Ascending aorta (tissue), 2 donors: ENCODE results near the gene TSPEAR. TPM values are rescaled to one million over a fixed set of nuclear protein-coding genes. Genes with fewer than 3 reads are reported as not detected.

Experiments
- DNase-seq, 2 donors: peaks; one replicate each; pipeline ENCODE4 v3.0.0-alpha.2; 2019; ENCODE audit warnings: low spot score in 2 of 2
- H3K27ac ChIP-seq, 2 donors: fragments of 200-600 bp; sonication (generic); one replicate each; pipeline ENCODE4 v1.5.1; 2016 to 2017; ENCODE audit warnings: mild to moderate bottlenecking in 1 of 2
- H3K27me3 ChIP-seq: fragments of 200-600 bp; sonication (generic); one replicate; pipeline ENCODE4 v1.5.1; 2017
- H3K36me3 ChIP-seq, 2 donors: fragments of 200-600 bp; sonication (generic); one replicate each; pipeline ENCODE4 v1.5.1; 2016
- H3K4me1 ChIP-seq, 2 donors: fragments of 200-600 bp; sonication (generic); one replicate each; pipeline ENCODE4 v1.5.1; 2016 to 2017; ENCODE audit warnings: mild to moderate bottlenecking in 1 of 2
- H3K4me3 ChIP-seq, 2 donors: fragments of 200-600 bp; sonication (generic); one replicate each; pipeline ENCODE4 v1.5.1; 2016 to 2017; ENCODE audit warnings: mild to moderate bottlenecking in 1 of 2
- H3K9me3 ChIP-seq, 2 donors: fragments of 200-600 bp; sonication (generic); one replicate each; pipeline ENCODE4 v1.5.1; 2016
- intact Hi-C: fragments of 100-400 bp; cut with DNase I; formaldehyde crosslinking; loops from one replicate; pipeline ENCODE4 v1.15.1; 2023
- total RNA-seq: library from RNA; depleted of rRNA; stranded (reverse); fragments of >200 nt; gene quantifications from one replicate; pipeline ENCODE4 v1.1.0, GENCODE V29; 2016
- TF ChIP-seq, protein P1 (sequence below), 3 experiments: fragments of 200-600 bp in 2 of 3; fragments of 450-650 bp in 1 of 3; sonication (generic) in 2 of 3; IDR thresholded peaks; one replicate each; pipeline ENCODE4 v1.5.1; 2016 to 2019; ENCODE audit warnings: antibody characterized with exemption in 3 of 3, mild to moderate bottlenecking in 1 of 3, moderate library complexity in 1 of 3

The TSPEAR gene
- total RNA-seq, 1 donor from 2014 or later: not detected

DNA sequence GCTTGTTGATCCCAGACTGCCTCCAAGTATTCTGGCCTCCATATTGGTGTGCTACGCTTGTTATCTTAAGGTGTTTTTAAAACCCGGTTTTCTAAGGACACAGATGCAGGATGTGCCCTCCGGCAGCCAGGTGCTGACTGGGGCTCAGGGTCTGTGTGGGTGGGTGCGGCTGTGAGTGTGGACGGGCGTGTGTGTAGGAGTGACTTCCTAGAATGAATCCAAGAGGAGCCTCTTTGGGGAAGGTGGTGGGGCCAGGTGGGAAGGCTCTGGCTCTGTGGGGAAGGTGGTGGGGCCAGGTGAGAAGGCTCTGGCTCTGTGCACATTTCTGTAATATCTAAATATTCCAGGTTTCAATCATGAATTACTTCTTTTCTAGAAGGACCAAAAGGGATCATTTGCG is 12.8 kb upstream of the TSPEAR start:
- Histone ChIP-seq H3K27me3 (no peaks in the 10 kb centered on the region), H3K27ac (no peak overlapping the region), H3K9me3 (no peaks in the 10 kb centered on the region), H3K4me3 (no peak overlapping the region), H3K4me1 (no peaks in the 10 kb centered on the region), H3K36me3 (no peaks in the 10 kb centered on the region)
- TF ChIP-seq, protein P1, sequence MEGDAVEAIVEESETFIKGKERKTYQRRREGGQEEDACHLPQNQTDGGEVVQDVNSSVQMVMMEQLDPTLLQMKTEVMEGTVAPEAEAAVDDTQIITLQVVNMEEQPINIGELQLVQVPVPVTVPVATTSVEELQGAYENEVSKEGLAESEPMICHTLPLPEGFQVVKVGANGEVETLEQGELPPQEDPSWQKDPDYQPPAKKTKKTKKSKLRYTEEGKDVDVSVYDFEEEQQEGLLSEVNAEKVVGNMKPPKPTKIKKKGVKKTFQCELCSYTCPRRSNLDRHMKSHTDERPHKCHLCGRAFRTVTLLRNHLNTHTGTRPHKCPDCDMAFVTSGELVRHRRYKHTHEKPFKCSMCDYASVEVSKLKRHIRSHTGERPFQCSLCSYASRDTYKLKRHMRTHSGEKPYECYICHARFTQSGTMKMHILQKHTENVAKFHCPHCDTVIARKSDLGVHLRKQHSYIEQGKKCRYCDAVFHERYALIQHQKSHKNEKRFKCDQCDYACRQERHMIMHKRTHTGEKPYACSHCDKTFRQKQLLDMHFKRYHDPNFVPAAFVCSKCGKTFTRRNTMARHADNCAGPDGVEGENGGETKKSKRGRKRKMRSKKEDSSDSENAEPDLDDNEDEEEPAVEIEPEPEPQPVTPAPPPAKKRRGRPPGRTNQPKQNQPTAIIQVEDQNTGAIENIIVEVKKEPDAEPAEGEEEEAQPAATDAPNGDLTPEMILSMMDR (IDR thresholded peaks at IDR 0.05): no peak
- intact Hi-C loops: no loop called here
- DNase-seq: no peak

DNA sequence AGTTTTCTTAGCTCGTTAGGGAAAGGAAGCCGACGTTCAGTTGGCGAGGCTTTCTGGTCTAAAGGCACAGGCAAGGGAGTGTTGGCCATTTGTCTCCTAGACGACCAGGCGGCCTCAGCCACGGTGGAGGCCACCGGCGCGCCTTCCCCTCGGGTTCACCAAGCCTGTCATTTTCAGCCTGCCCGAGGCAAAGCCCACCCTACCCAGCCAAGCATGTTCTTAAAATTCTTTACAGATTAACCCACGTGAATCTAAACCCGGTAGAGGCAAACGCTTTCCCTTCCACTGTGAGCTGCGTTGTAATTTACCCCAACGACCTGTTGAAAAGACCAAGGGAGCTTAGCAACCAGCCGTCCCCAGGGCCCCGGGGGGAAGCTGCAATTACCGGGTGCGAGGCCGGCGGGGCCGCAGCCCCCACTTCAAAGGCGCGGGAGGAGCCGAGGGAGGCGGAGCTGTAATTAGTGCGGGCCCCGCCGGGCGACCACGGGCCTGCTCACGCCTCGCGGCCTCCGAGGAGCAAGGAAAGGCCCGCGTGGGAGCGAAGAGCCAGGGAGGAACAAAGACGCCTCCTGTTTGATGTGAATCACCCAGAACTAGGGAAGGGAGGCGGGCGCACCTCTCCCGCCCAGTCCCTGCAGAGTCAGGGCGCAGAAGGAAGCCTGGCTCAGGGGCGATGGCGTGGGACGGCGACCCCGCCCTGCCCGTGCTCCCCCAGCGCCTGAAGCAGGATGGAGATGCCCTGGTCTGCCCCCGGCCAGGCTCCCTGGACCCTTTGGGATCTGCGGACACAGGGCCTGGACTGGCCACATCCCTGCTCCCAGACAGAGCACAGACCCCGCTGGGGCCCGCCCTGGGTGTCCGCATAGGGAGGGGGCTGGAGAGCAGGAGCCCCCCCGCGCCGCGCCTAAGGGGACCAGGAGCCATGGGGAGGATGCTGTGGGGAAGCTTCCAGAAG is 12.1 kb upstream of the TSPEAR start:
- intact Hi-C loops: no loop called here
- Histone ChIP-seq H3K36me3 (no peaks in the 10 kb centered on the region), H3K27ac (no peak overlapping the region), H3K9me3 (no peaks in the 10 kb centered on the region), H3K4me3 (no peak overlapping the region), H3K27me3 (no peaks in the 10 kb centered on the region), H3K4me1 (no peaks in the 10 kb centered on the region)
- TF ChIP-seq, protein P1 (IDR thresholded peaks at IDR 0.05): no peak
- no peak for DNase-seq

DNA sequence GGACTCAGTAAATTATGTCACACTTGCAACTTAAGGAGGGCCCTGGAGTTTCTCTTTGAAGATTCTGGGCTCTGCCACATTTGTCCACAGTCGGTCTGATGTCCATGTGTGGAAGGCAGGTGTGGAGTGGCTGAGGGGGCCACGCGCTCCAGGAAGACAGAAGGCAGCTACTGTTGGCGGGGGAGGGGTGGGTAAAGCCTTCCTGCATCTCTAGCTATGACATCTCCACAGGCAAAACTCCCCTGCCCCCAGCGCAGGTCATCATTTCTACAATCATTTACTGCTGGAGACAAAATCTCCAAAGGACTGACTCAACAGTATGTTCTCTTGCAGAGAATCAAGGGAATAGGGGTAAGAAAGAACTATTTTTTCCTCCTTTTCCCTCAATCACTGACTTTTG is 11.4 kb upstream of the TSPEAR start:
- Histone ChIP-seq H3K9me3 (no peaks in the 10 kb centered on the region), H3K27ac (no peak overlapping the region), H3K4me1 (no peaks in the 10 kb centered on the region), H3K4me3 (no peak overlapping the region), H3K36me3 (no peaks in the 10 kb centered on the region), H3K27me3 (no peaks in the 10 kb centered on the region)
- DNase-seq: no peak
- TF ChIP-seq, protein P1 (IDR thresholded peaks at IDR 0.05): no peak
- intact Hi-C loops: no loop called here

DNA sequence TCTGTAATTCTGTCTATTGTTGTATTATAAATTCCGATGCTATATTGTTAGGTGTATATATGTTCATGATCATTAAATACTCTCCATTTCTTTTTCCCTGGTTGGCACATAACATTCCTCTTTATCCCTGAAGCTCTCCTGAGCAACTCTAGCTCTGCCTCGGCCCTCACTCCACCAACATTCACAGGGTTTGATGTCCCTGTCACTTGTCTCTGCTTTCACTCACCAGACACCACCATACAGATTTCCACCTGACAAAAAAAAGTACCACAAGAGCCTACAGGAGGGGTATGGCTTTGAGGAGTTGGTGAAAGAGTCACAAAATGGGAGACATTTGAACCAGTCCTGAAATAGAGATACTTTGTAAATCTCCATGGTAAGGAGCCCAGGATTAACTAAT is 8.8 kb upstream of the TSPEAR start:
- TF ChIP-seq, protein P1 (IDR thresholded peaks at IDR 0.05): no peak
- Histone ChIP-seq H3K36me3 (no peaks in the 10 kb centered on the region), H3K4me1 (no peaks in the 10 kb centered on the region), H3K9me3 (no peaks in the 10 kb centered on the region), H3K4me3 (no peak overlapping the region), H3K27me3 (no peaks in the 10 kb centered on the region), H3K27ac (no peak overlapping the region)
- intact Hi-C loops: no loop called here
- no peak for DNase-seq

GRCh38 chr21:44718571-44718970 is 7.2 kb upstream of the TSPEAR start:
- TF ChIP-seq, protein P1 (IDR thresholded peaks at IDR 0.05): no peak
- DNase-seq: no peak
- Histone ChIP-seq H3K4me1 (no peaks in the 10 kb centered on the region), H3K27me3 (no peaks in the 10 kb centered on the region), H3K36me3 (no peaks in the 10 kb centered on the region), H3K27ac (no peak overlapping the region), H3K9me3 (no peaks in the 10 kb centered on the region), H3K4me3 (no peak overlapping the region)
- intact Hi-C loops: no loop called here
